GM23338 (cell line): ENCODE results near the gene SYPL1. TPM values are rescaled to one million over a fixed set of nuclear protein-coding genes. Genes with fewer than 3 reads are reported as not detected.

Source experiments
- ATAC-seq: fragments of 200-7000 bp; cut with Tn5 transposase; 3 replicates; pipeline ENCODE4 v1.9.1; 2020
- DNase-seq: peaks from one replicate; pipeline ENCODE4 v3.0.0-alpha.2; 2015; ENCODE audit warnings: low spot score
- H2AFZ ChIP-seq: fragments of 200-600 bp; sonication (generic); 2 replicates; pipeline ENCODE4 v1.8.0; 2016; ENCODE audit warnings: antibody characterized with exemption, mild to moderate bottlenecking, moderate library complexity
- H3F3A ChIP-seq: fragments of 200-600 bp; sonication (generic); replicated peaks from 2 replicates; pipeline ENCODE4 v1.8.0; 2017; ENCODE audit warnings: antibody characterized with exemption, mixed run types, low read depth
- H3K27ac ChIP-seq: fragments of 200-600 bp; sonication (generic); 2 replicates; pipeline ENCODE4 v1.6.1; 2016; ENCODE audit warnings: low read depth
- H3K27me3 ChIP-seq: fragments of 200-600 bp; sonication (generic); 2 replicates; pipeline ENCODE4 v1.8.0; 2016; ENCODE audit warnings: mild to moderate bottlenecking, mixed run types, moderate library complexity; ENCODE audit not compliant: insufficient read depth
- H3K36me3 ChIP-seq: fragments of 200-600 bp; sonication (generic); 2 replicates; pipeline ENCODE4 v1.8.0; 2016; ENCODE audit warnings: mild to moderate bottlenecking; ENCODE audit not compliant: insufficient read depth
- H3K4me1 ChIP-seq: fragments of 200-600 bp; sonication (generic); 2 replicates; pipeline ENCODE4 v1.8.0; 2016; ENCODE audit warnings: mild to moderate bottlenecking, moderate library complexity; ENCODE audit not compliant: insufficient read depth
- H3K4me2 ChIP-seq: fragments of 200-600 bp; sonication (generic); 2 replicates; pipeline ENCODE4 v1.7.1; 2017; ENCODE audit warnings: mixed run types
- H3K4me3 ChIP-seq: fragments of 200-600 bp; sonication (generic); 2 replicates; pipeline ENCODE4 v1.6.1; 2016; ENCODE audit warnings: mixed run types
- H3K79me2 ChIP-seq: fragments of 200-600 bp; sonication (generic); replicated peaks from 2 replicates; pipeline ENCODE4 v1.8.0; 2017; ENCODE audit warnings: mild to moderate bottlenecking; ENCODE audit not compliant: insufficient read depth
- H3K9me2 ChIP-seq: fragments of 200-600 bp; sonication (generic); 2 replicates; pipeline ENCODE4 v1.8.0; 2017; ENCODE audit not compliant: insufficient read depth
- H4K20me1 ChIP-seq: fragments of 200-600 bp; sonication (generic); replicated peaks from 2 replicates; pipeline ENCODE4 v1.8.0; 2017; ENCODE audit warnings: mild to moderate bottlenecking; ENCODE audit not compliant: insufficient read depth
- H3K27ac Mint-ChIP-seq: 2 replicates; pipeline ENCODE4 v1.8.0; 2020; ENCODE audit warnings: inconsistent platforms, mild to moderate bottlenecking, moderate library complexity, mixed read lengths
- H3K27me3 Mint-ChIP-seq: 3 replicates; pipeline ENCODE4 v1.8.0; 2022; ENCODE audit warnings: low read depth, mild to moderate bottlenecking, moderate library complexity, mixed read lengths, inconsistent platforms; ENCODE audit not compliant: insufficient read depth, poor library complexity
- H3K36me3 Mint-ChIP-seq: 3 replicates; pipeline ENCODE4 v1.8.0; 2021; ENCODE audit warnings: low read depth, mild to moderate bottlenecking, inconsistent platforms, moderate library complexity, mixed read lengths
- H3K4me1 Mint-ChIP-seq: 3 replicates; pipeline ENCODE4 v1.8.0; 2020; ENCODE audit warnings: mild to moderate bottlenecking, inconsistent platforms, mixed read lengths
- H3K4me3 Mint-ChIP-seq: 3 replicates; pipeline ENCODE4 v1.8.0; 2021; ENCODE audit warnings: moderate library complexity, mild to moderate bottlenecking, inconsistent platforms, mixed read lengths
- H3K9me3 Mint-ChIP-seq: 3 replicates; pipeline ENCODE4 v1.8.0; 2020; ENCODE audit warnings: moderate library complexity, mild to moderate bottlenecking, inconsistent platforms, mixed read lengths
- CREB1 ChIP-seq: fragments of 250-450 bp; sonication (Bioruptor Pico); IDR thresholded peaks from 2 replicates; pipeline ENCODE4 v1.5.0; 2020; ENCODE audit warnings: low read depth, mild to moderate bottlenecking, moderate library complexity
- EZH2 ChIP-seq: fragments of 200-600 bp; sonication (generic); IDR thresholded peaks from one replicate; pipeline ENCODE4 v1.8.0; 2017; ENCODE audit warnings: antibody characterized with exemption, mild to moderate bottlenecking, low read depth; ENCODE audit not compliant: unreplicated experiment
- ZNF462 ChIP-seq: fragments of 250-450 bp; sonication (Bioruptor Pico); IDR thresholded peaks from 2 replicates; pipeline ENCODE4 v1.5.0; 2020; ENCODE audit warnings: mild to moderate bottlenecking, moderate library complexity
- polyA plus RNA-seq: library from polyadenylated mRNA; unstranded; fragments of >200 nt; fragmentation: Nextera tagmentation; extraction: Ambion mirVana; gene quantifications from 2 replicates; pipeline ENCODE4 v1.2.1, GENCODE V29; 2016
- total RNA-seq: library from RNA; depleted of rRNA; stranded (reverse); fragments of >200 nt; shearing (Covaris generic); gene quantifications from 2 replicates; pipeline ENCODE4 v1.2.3, GENCODE V29; 2014

Gene SYPL1
- total and polyA plus RNA-seq, 2 experiments from 2014 or later = 39.3 to 52.7 TPM

- H3K79me2 ChIP-seq = no peaks in the 10 kb centered on the region
- H3F3A ChIP-seq = no peaks in the 10 kb centered on the region
- no peaks in the 10 kb centered on the region for H3K36me3 ChIP-seq
- Mint-ChIP-seq H3K27ac (no peak overlapping the region), H3K9me3 (peaks cover 15% of the 10 kb centered on the region), H3K4me1 (peaks cover 20% of the 10 kb centered on the region), H3K36me3 (peaks cover 6% of the 10 kb centered on the region), H3K27me3 (peaks cover 6% of the 10 kb centered on the region), H3K4me3 (no peak overlapping the region)
- ATAC-seq (no peak), DNase-seq (no peak)
- peaks cover 12% of the 10 kb centered on the region; the same call in 1 of the 2 replicates for H3K4me1 ChIP-seq
- H3K9me2 ChIP-seq = peaks cover 2% of the 10 kb centered on the region; the same call in 1 of the 2 replicates
- H4K20me1 ChIP-seq = no peaks in the 10 kb centered on the region
- no peak overlapping the region for H3K4me3 ChIP-seq
- no peak for TF ChIP-seq CREB1
- no peak overlapping the region for H3K27ac ChIP-seq
- H3K4me2 ChIP-seq = no peak overlapping the region
- peak overlapping the region; percentile 74; the same call in 1 of the 2 replicates for H2AFZ ChIP-seq
- no peaks in the 10 kb centered on the region for H3K27me3 ChIP-seq
Measured at GRCh38 chr7:106057962-106058927, 53.9 kb downstream of the SYPL1 start.

- peaks cover 6% of the 10 kb centered on the region for H3K27me3 Mint-ChIP-seq
Measured at GRCh38 chr7:106057204-106057961, 54.7 kb downstream of the SYPL1 start.

More at GRCh38 chr7:106057204-106057961, 54.7 kb downstream of the SYPL1 start:
- no peak overlapping the region for H3K27ac ChIP-seq
- no peak overlapping the region for H3K4me2 ChIP-seq
- peaks cover 15% of the 10 kb centered on the region for H3K9me3 Mint-ChIP-seq
- peaks cover 12% of the 10 kb centered on the region; the same call in 1 of the 2 replicates for H3K4me1 ChIP-seq
- H2AFZ ChIP-seq = peak overlapping the region; percentile 96
- ATAC-seq (no peak), DNase-seq (no peak)
- no peaks in the 10 kb centered on the region for H3F3A ChIP-seq
- H3K27ac Mint-ChIP-seq = no peak overlapping the region
- H3K9me2 ChIP-seq = peaks cover 2% of the 10 kb centered on the region; the same call in 1 of the 2 replicates
- H3K79me2 ChIP-seq = no peaks in the 10 kb centered on the region
- H4K20me1 ChIP-seq = no peaks in the 10 kb centered on the region
- TF ChIP-seq ZNF462 (no peak), EZH2 (no peak)
- H3K36me3 ChIP-seq = no peaks in the 10 kb centered on the region
- no peaks in the 10 kb centered on the region for H3K27me3 ChIP-seq
- H3K36me3 Mint-ChIP-seq = peaks cover 6% of the 10 kb centered on the region
- no peak overlapping the region for H3K4me3 Mint-ChIP-seq
- H3K4me3 ChIP-seq = no peak overlapping the region
- peaks cover 16% of the 10 kb centered on the region for H3K4me1 Mint-ChIP-seq
